Gastrocnemius medialis (tissue), 4 donors: Measurements from ENCODE around the gene IARS2.

Experiments
- POLR2A ChIP-seq, 2 donors: fragments of 450-650 bp; IDR thresholded peaks; one replicate each; pipeline ENCODE4 v1.6.1; 2017; ENCODE audit warnings: antibody characterized with exemption in 2 of 2, mild to moderate bottlenecking in 2 of 2, moderate library complexity in 2 of 2
- TF ChIP-seq, protein P1 (sequence below), 5 experiments: fragments of 450-650 bp in 3 of 5; fragments of 200-600 bp in 2 of 5; sonication (generic) in 2 of 5; IDR thresholded peaks in 4 of 5; conservative IDR thresholded peaks in 1 of 5; 1 replicate in 4 of 5; 2 replicates in 1 of 5; pipeline ENCODE4 v1.5.1; 2016 to 2019; ENCODE audit warnings: antibody characterized with exemption in 5 of 5, mild to moderate bottlenecking in 3 of 5, moderate library complexity in 3 of 5

DNA sequence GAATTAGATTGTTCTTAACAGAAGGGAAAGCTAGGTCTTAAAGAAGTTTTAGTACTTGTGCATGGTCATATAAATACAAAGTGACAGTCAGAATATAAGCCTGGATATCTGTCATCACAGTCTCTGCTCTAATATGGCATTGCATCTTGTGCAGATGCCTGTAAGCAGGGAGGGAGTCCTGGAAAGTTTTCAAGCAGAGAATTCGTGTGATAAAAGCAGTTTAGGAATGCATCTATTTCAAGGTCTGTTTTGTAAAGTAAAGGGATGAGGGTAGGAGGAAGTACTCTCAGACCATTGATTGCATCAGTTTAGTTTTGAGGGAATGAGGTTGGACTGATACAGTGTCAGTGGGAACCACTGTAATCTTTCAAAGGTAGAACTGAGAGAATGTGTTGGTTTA lies 30.6 kb downstream of the IARS2 start:
- TF ChIP-seq, protein P1, sequence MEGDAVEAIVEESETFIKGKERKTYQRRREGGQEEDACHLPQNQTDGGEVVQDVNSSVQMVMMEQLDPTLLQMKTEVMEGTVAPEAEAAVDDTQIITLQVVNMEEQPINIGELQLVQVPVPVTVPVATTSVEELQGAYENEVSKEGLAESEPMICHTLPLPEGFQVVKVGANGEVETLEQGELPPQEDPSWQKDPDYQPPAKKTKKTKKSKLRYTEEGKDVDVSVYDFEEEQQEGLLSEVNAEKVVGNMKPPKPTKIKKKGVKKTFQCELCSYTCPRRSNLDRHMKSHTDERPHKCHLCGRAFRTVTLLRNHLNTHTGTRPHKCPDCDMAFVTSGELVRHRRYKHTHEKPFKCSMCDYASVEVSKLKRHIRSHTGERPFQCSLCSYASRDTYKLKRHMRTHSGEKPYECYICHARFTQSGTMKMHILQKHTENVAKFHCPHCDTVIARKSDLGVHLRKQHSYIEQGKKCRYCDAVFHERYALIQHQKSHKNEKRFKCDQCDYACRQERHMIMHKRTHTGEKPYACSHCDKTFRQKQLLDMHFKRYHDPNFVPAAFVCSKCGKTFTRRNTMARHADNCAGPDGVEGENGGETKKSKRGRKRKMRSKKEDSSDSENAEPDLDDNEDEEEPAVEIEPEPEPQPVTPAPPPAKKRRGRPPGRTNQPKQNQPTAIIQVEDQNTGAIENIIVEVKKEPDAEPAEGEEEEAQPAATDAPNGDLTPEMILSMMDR (IDR thresholded peaks at IDR 0.05 in 4 of 5, conservative IDR thresholded peaks at IDR 0.05 in 1 of 5): no peak
- no peak for TF ChIP-seq POLR2A (IDR thresholded peaks at IDR 0.05)
